Measurements from ENCODE around the gene MAPK9. TPM values are rescaled to one million over a fixed set of nuclear protein-coding genes. Genes with fewer than 3 reads are reported as not detected.

MAPK9 gene
- total RNA-seq, 1 donor from 2014 or later: 36.1 TPM

- no peak for DNase-seq (ENCODE audit: low read depth, low spot score)
- H3K27me3 Mint-ChIP-seq (ENCODE audit: low read depth): no peaks in the 10 kb centered on the region
- H3K27ac Mint-ChIP-seq (ENCODE audit: unreplicated experiment): no peak overlapping the region
- no peak for TF ChIP-seq CTCF (conservative IDR thresholded peaks at IDR 0.05)
- H3K36me3 Mint-ChIP-seq (ENCODE audit: low read depth): peaks cover 10% of the 10 kb centered on the region
- H3K4me3 Mint-ChIP-seq: no peak overlapping the region
- no peaks in the 10 kb centered on the region for H3K9me3 Mint-ChIP-seq
- peaks cover 5% of the 10 kb centered on the region for H3K4me1 Mint-ChIP-seq
These were observed 41.0 kb upstream of the MAPK9 start for GRCh38 chr5:180332861-180333260.

GRCh38 chr5:180332051-180332517, 40.2 kb upstream of the MAPK9 start:
- Mint-ChIP-seq H3K4me1 (peaks cover 5% of the 10 kb centered on the region), H3K27ac (ENCODE audit: unreplicated experiment) (no peak overlapping the region), H3K4me3 (no peak overlapping the region), H3K9me3 (no peaks in the 10 kb centered on the region), H3K27me3 (ENCODE audit: low read depth) (no peaks in the 10 kb centered on the region), H3K36me3 (ENCODE audit: low read depth) (peaks cover 10% of the 10 kb centered on the region)
- TF ChIP-seq CTCF (conservative IDR thresholded peaks at IDR 0.05): peak; percentile 43
- no peak for DNase-seq (ENCODE audit: low read depth, low spot score)

GRCh38 chr5:180331647-180331950, 39.7 kb upstream of the MAPK9 start:
- Mint-ChIP-seq H3K27me3 (ENCODE audit: low read depth) (no peaks in the 10 kb centered on the region), H3K27ac (ENCODE audit: unreplicated experiment) (no peak overlapping the region), H3K4me1 (peaks cover 5% of the 10 kb centered on the region), H3K4me3 (no peak overlapping the region), H3K9me3 (no peaks in the 10 kb centered on the region), H3K36me3 (ENCODE audit: low read depth) (peaks cover 10% of the 10 kb centered on the region)
- no peak for TF ChIP-seq CTCF (conservative IDR thresholded peaks at IDR 0.05)
- DNase-seq (ENCODE audit: low read depth, low spot score): no peak

GRCh38 chr5:180330810-180331646, 39.1 kb upstream of the MAPK9 start:
- TF ChIP-seq CTCF (conservative IDR thresholded peaks at IDR 0.05): no peak
- DNase-seq (ENCODE audit: low read depth, low spot score): no peak
- no peak overlapping the region for H3K4me3 Mint-ChIP-seq
- peaks cover 10% of the 10 kb centered on the region for H3K36me3 Mint-ChIP-seq (ENCODE audit: low read depth)
- no peaks in the 10 kb centered on the region for H3K9me3 Mint-ChIP-seq
- H3K4me1 Mint-ChIP-seq: peaks cover 5% of the 10 kb centered on the region
- H3K27ac Mint-ChIP-seq (ENCODE audit: unreplicated experiment): no peak overlapping the region
- no peaks in the 10 kb centered on the region for H3K27me3 Mint-ChIP-seq (ENCODE audit: low read depth)

- no peak overlapping the region for H3K4me3 Mint-ChIP-seq
- no peak for DNase-seq (ENCODE audit: low read depth, low spot score)
- no peak overlapping the region for H3K27ac Mint-ChIP-seq (ENCODE audit: unreplicated experiment)
- no peak for TF ChIP-seq CTCF (conservative IDR thresholded peaks at IDR 0.05)
- H3K9me3 Mint-ChIP-seq: no peaks in the 10 kb centered on the region
- peaks cover 10% of the 10 kb centered on the region for H3K36me3 Mint-ChIP-seq (ENCODE audit: low read depth)
- no peaks in the 10 kb centered on the region for H3K27me3 Mint-ChIP-seq (ENCODE audit: low read depth)
- peaks cover 5% of the 10 kb centered on the region for H3K4me1 Mint-ChIP-seq
These were observed 38.4 kb upstream of the MAPK9 start for GRCh38 chr5:180330270-180330648.

Data from neural crest cell (in vitro differentiated cells).